HL-60 (cell line): ENCODE measurements around the gene GET4.

ENCODE experiments used
- CTCF ChIP-seq: IDR thresholded peaks from one replicate; pipeline ENCODE4 v1.5.1; 2011; ENCODE audit warnings: low read length, control low read depth, inconsistent platforms; ENCODE audit not compliant: insufficient read depth
- GABPA ChIP-seq: IDR thresholded peaks from 2 replicates; pipeline ENCODE4 v1.6.1; 2012; ENCODE audit warnings: low read depth
- POLR2AphosphoS5 ChIP-seq: IDR thresholded peaks from 2 replicates; pipeline ENCODE4 v1.6.1; 2012; ENCODE audit warnings: low read depth
- REST ChIP-seq: IDR thresholded peaks from 2 replicates; pipeline ENCODE4 v1.6.1; 2012; ENCODE audit warnings: low read depth; ENCODE audit not compliant: insufficient replicate concordance
- SPI1 ChIP-seq: IDR thresholded peaks from 2 replicates; pipeline ENCODE4 v1.6.1; 2012; ENCODE audit warnings: low read depth, mild to moderate bottlenecking, borderline replicate concordance

GRCh38 chr7:861222-861621, 15.1 kb upstream of the GET4 start:
- no peak for TF ChIP-seq CTCF
- no peak for TF ChIP-seq POLR2AphosphoS5
- no peak for TF ChIP-seq GABPA
- TF ChIP-seq REST: no peak
- TF ChIP-seq SPI1: no peak
